ENCODE results near the gene GSTT2B.
A peak's percentile ranks its signal among the peaks of the same experiment; 100 is the strongest.
"Not testable (repeated sequence)": the region's sequence is repeated elsewhere in the genome, so short reads cannot be mapped to it uniquely, and the experiment has no call there.

Gene GSTT2B

GRCh38 chr22:23961084-23961771, at the start of gene GSTT2B:
Gene GSTT2B (minus strand): TSS chr22:23961195. CDS start chr22:23961131, 64 bp downstream.
- not testable (repeated sequence) for DNase-seq (ENCODE audit: low read depth)

GRCh38 chr22:24010018-24010391, 49.0 kb upstream of the GSTT2B start:
- no peak for DNase-seq (ENCODE audit: low read depth)

DNA sequence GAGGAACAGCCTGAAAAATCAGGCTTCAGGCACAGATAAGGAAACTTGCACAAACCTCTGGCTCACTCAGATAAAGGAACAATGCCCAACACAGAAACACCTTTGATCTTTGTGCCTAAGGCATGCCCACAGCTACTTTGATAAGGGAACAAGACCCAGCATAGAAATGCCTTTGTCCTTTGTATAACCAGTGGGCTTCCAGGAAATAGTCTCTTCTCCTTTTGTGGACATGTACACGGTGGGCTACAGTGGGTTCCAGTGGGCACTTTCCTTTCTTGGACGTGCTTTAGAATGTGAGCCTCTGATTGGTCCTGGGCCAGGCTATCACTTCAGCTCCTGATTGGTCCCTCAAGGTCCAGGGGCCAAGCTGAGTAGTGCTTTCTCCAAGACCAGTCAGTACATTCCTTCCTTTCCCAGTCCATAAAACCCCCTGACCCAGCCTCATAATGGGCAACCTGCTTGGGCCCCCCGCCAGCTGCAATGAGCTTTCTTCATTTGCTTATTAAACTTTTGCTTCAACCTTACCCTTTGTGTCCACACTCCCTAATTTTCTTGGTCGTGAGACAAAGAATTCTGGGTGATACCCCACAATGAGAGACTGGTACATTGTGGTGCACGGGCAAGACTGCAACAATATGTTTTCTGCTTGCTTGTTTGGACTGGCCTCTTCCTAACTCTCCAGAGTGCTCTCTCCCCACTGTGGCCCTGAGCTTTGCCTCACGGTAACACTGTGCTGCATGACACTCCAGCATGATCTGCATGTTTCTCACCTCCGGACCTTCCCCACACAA, 48.4 kb upstream of the GSTT2B start:
- DNase-seq (ENCODE audit: low read depth): no peak

DNA sequence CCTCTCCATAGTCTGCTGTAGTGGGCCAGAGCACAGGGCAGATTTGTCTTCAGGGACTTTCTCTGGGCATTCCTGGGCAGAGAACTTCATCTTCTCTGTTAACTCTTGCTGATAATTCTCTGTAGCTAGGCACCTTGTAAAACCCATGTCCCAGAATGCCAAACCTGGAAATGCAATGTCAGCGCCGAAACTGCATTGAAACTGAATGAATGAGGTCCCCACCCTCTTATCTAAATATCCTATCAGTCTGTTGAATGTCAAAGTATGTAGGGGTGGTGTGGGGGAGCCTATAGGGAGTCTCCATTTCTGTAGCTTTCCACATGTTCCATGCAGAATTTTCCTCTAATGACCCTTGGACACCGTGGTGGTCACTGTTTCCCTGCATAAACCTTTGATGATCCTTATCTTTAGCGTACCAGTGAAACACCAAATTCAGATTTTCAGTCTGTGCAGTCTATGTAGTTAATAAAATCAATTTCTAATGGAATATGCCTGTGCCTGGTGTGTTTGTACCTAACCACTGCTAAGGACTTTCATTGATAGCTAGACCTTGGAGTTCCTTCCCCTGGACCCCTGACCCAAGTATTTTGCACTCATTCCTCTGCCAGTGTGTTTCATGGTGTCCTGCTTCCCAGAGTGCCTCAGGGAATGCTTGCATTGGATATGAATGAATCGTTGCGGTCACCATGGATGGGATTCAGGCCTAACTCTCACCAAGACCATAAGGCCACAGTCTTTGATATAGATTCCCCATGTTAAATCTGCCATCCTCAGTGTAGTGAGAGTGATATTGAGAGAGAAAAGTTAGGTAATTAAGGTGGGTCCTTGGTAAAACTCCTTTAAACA, 47.6 kb upstream of the GSTT2B start:
- no peak for DNase-seq (ENCODE audit: low read depth)

- no peak for DNase-seq (ENCODE audit: low read depth)
Observed at GRCh38 chr22:24008022-24008283, 47.0 kb upstream of the GSTT2B start.

GRCh38 chr22:24007253-24008021, 46.4 kb upstream of the GSTT2B start:
- no peak for DNase-seq (ENCODE audit: low read depth)

DNA sequence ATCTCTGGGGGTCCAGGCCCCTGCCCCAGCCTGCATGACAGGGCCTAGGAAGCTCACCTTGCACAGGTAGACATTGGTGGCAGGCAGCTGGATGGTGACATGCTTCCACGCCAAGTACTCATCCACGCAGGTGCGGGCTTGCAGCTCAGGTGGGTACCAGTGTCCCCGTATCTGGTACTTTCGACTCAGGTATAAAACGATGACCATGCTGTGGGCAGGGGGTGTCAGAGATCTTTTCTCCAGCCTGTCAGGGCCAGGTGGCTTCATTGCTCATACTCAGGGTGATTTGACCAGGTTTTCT, 45.9 kb upstream of the GSTT2B start:
- DNase-seq (ENCODE audit: low read depth): no peak

- no peak for DNase-seq (ENCODE audit: low read depth)
Observed at GRCh38 chr22:24006207-24006913, 45.4 kb upstream of the GSTT2B start.

GRCh38 chr22:24005201-24005600, 44.2 kb upstream of the GSTT2B start, which contains the start of gene GSTT4:
Gene GSTT4 (minus strand): TSS chr22:24005453. CDS start chr22:24005356, 97 bp downstream.
- no peak for DNase-seq (ENCODE audit: low read depth)

- DNase-seq (ENCODE audit: low read depth): no peak
Observed at GRCh38 chr22:24003887-24004286, 42.9 kb upstream of the GSTT2B start.

DNA sequence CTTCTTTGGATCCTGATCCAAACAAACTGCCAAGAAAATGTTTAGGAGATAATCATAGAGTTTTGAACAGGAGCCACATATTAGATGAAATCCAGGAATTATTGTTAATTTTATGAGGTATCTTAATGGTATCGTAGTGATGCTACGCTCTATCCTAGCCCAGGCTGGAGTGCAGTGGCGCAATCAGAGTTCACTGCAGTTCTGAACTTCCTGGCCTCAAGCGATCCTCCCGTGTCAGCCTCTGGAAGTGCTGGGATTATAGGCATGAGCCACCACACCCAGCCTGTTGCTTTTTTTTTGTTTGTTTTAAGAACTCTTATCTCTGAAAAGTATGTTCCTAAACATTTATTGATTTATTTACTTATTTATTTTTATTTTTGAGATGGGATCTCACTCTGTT, 41.9 kb upstream of the GSTT2B start:
- DNase-seq (ENCODE audit: low read depth): no peak

DNA sequence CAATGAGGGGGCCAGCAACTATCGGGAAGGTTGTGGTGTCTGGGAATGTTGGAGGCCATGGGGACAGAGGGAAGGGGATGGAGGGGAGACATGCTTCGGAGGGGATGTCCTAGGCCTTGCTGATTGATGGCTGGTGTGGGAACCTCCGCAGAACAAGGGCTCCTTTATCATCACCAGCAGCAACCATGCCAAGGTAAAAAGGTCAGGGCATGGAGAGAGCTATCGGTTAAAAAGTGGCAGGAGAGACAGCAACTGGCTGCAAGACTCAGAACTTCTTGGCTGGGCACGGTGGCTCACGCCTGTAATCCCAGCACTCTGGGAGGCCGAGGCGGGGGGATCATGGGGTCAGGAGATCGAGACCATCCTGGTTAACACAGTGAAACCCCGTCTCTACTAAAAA, 41.3 kb upstream of the GSTT2B start:
- no peak for DNase-seq (ENCODE audit: low read depth)

DNA sequence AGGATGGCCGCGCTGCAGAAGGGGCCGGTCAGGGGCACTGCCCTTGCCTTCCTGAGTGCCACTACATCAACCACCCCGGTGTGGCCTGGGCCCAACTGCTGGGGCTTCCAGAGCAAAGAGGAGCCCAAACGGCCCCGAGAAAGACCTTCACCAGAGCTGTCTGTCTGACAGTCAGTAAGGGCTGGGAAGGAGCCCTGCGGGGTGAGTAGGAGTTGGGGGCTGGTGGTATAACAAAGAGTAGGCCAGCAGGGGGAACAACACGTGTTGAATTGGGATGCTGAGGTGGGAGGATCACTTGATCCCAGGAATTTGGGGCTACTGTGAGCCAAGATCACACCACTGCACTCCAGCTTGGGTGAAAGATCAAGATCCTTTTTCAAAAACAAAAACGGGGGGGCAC, 40.3 kb upstream of the GSTT2B start:
- no peak for DNase-seq (ENCODE audit: low read depth)

- not testable (repeated sequence) for DNase-seq (ENCODE audit: low read depth)
Observed at GRCh38 chr22:23999779-24000178, 38.8 kb upstream of the GSTT2B start.

DNA sequence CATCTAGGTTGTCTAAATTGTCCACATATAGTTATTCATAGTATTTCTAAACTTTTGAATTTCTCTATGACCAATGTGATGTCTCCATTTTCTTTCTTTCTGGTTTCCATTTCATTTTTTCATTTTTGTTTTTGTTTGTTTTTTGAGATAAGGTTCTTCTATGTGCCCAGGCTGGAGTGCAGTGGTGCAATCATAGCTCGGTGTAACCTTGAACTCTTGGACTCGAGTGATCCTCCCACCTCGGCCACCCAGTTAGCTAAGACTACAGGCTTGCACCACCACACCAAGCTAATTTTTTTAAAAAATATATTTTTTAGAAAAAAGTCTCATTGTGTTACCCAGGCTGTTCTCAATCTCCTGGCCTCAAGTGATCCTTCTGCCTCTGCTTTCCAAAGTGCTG, 36.1 kb upstream of the GSTT2B start:
- DNase-seq (ENCODE audit: low read depth): no peak

DNA sequence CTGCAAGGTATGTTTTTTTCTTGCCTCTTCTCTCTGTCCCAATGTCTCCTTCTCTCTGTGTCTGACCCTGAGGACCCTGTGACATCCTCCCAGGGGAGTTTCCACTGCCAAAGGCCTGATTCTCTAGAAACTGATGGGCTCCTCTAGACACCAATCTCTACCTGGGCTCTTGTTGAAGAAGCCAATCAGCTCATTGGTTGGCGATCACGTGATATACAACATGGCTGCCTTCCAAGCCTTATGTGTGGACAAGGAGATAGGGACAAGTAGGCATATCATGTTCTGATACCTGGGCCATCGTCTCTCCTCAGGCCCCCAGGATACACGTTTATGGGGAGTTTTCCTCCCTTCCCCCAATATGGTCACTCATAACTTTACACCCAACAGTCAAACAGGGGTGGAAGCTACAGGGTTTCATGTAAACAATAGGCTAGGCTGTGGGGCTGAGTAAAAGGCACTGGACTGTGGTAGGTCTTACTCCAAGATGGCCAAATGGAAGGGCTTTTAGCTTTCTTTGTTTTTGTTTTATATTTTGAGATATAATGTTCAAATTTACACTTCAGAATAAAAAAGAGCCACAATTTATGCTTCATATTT, 32.7 kb upstream of the GSTT2B start:
- not testable (repeated sequence) for DNase-seq (ENCODE audit: low read depth)

DNA sequence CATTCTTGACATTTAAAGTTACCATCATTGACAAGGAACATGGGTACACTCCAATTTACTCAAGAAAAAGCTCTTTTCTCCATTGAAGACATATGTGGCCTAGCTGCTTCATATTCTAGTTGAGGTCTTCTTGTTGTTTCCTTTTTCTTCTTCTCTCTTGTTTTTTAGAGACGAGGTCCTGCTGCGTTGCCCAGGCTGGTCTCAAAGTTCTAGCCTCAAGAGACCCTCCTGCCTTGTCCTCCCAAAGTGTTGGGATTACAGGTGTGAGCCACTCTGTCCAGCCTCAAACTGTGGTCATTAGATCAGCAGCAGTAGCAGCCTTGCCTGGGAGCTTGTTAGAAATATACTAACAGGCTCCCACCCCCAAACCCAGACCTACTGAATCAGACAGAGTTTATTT, 32.1 kb upstream of the GSTT2B start:
- not testable (repeated sequence) for DNase-seq (ENCODE audit: low read depth)

DNA sequence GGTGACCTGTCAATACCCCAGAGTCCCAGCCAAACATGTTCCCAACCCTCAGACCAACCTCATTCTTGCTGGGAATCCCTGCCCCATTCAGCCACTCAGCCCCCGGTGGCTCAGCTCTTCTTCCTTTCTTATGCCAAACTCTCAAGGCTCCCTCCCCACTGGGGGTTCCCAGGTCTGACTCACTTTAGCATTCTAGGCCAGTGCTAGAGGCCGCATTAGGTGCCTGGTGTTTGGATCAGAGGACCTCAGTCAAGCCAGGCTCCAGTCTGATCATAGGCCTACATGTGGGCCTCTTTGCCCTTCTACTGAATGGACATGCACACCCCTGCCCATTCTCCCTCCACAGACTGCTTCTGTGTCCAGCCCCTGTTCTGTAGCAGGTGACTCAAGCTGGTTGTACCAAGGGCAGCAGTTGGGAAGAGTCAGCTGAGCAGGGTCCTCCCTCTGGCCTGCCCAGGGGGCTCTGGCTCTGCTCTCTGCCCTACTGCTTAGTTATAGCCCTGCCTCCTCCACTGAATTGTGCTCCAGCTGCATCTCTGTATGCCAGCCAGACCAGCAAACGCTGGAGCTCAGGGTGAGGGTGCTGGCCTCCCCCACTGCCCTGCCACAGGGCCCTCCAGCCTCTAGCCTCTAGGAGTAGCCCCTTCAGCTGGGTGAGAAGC, 28.7 kb upstream of the GSTT2B start:
- peak; percentile 61 for DNase-seq (ENCODE audit: low read depth)

GRCh38 chr22:23986538-23987178, 25.7 kb upstream of the GSTT2B start:
- DNase-seq (ENCODE audit: low read depth): not testable (repeated sequence)

GRCh38 chr22:23986089-23986488, 25.1 kb upstream of the GSTT2B start:
- not testable (repeated sequence) for DNase-seq (ENCODE audit: low read depth)
